ENCODE data around the gene TRPM5.

DNA sequence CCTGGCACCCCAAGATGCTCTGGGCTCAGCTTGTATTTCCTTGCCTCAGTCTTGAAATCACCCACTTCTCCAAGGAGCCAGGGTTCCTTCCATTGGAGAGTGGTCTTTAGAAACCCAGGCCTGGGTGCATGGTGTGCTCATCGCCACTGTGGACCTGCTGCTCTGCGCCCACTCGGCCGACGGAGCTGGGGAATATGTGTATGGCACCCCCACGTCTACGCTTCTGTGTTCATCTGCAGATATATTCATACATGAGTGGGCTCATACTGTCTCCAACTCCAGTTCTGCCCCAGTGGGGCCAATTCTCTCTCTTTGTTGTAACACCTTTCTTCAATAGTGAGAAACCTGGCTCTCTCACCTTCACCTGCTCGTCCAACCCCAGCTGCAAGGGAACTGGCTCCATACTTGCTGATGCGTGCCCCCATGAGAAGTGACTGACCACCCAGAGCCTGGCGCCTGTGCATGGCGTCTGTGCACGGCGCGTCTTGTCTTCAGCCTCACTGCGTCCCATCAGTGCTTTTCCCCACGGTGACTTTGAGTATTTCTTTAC, 40.3 kb upstream of the TRPM5 start:
- TF ChIP-seq, protein P1, sequence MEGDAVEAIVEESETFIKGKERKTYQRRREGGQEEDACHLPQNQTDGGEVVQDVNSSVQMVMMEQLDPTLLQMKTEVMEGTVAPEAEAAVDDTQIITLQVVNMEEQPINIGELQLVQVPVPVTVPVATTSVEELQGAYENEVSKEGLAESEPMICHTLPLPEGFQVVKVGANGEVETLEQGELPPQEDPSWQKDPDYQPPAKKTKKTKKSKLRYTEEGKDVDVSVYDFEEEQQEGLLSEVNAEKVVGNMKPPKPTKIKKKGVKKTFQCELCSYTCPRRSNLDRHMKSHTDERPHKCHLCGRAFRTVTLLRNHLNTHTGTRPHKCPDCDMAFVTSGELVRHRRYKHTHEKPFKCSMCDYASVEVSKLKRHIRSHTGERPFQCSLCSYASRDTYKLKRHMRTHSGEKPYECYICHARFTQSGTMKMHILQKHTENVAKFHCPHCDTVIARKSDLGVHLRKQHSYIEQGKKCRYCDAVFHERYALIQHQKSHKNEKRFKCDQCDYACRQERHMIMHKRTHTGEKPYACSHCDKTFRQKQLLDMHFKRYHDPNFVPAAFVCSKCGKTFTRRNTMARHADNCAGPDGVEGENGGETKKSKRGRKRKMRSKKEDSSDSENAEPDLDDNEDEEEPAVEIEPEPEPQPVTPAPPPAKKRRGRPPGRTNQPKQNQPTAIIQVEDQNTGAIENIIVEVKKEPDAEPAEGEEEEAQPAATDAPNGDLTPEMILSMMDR (IDR thresholded peaks at IDR 0.05), result no peak
- no peak for TF ChIP-seq POLR2A (IDR thresholded peaks at IDR 0.05)

All from Peyer's patch (tissue), 4 donors.